GM19351 (cell line): ENCODE measurements around the gene IFI27L1.

Experiments
- ATAC-seq: cut with Tn5 transposase; IDR thresholded peaks from one replicate; pipeline ENCODE4 v1.9.1; 2021; ENCODE audit warnings: mild to moderate bottlenecking, moderate library complexity; ENCODE audit not compliant: unreplicated experiment

IFI27L1 gene

DNA sequence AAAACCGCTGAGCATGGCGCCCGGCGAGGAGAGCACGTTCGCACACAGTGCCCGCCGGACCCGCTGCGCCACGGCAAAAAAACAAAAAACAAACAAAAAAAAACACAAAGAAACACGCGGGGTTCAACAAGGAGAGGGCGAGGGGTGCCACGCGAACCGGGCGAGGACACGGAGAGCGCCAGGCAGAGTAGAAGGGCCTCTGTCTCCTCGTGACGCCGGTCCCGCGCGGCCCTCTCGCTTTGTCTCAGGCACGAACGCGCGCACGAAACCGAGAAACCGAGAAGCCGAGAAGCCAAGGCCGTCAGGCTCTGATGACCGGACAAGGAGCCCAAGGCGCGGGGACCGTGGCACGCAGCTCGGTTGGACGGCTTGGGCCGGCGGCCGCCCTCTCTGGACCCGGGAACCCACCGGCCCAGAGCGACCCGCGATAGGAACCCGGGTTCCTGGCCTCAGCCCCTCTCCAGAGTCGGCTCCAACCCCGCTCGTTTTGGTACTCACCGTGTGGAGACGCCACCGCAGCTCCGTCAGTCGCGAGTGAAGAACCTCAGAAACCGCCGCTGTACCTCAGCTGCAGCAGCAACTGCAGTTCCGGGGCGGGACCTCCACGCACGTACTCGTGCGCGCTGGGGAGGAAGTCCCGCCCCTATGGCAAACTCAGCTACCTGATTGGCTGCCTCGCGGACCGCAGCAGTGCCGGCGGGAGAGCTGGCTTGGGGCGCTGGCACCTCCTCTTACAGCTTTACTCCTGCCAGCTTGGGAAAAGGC lies at the start of gene IFI27L1, which contains the start of gene DDX24:
Gene IFI27L1, plus strand, starts transcription at position 690 of the 765 bp plus-strand sequence. CDS start 15,628 bp downstream, outside the sequence.
Gene DDX24, minus strand, starts transcription at position 582 of the 765 bp plus-strand sequence. CDS start 1,460 bp downstream, outside the sequence.
- ATAC-seq, result peak; percentile 97

GRCh38 chr14:94031883-94032279 lies 49.2 kb upstream of the IFI27L1 start:
- no peak for ATAC-seq

DNA sequence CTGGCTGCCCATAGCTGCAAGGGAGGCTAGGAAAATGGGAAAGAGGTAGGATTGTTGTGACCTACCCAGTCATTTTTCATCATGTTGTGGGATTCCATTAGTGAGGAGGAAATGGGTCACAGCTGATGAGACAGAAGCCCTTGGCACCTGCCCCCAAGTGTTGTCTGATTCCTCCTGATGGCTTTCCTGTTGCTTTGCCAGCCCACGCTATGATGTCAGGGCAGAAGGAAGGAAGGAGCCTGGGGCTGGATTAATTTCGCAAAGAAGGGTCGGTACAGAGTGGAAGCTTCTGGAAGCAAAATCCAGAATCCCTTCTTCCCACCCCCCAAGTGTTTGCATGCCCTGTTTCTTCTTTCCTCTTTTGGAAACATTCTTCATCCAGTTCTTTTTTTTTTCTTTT lies 46.2 kb upstream of the IFI27L1 start:
- no peak for ATAC-seq

GRCh38 chr14:94036313-94037167 lies 44.6 kb upstream of the IFI27L1 start:
- peak; percentile 95 for ATAC-seq

- ATAC-seq, result no peak
Measured at GRCh38 chr14:94037954-94038353, 43.2 kb upstream of the IFI27L1 start.

DNA sequence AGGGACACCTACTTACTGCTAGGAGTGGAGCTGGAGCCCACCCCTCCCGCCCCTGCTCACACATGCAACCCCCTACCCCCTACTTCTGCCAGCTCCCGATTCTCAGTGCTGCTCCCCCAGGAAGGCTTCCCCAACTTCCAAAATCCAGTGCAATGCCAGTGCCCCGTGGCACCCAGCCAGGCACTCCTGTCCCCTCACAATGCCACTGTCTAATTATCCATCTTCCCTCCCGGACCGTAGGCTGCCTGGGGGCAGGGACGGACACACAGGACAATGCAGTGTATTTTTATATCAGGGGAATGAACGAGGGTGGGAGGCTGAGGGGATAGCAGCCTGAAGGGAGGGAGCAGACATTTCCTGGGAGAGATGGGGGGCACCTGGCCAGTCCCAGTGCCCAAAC lies 42.6 kb upstream of the IFI27L1 start:
- no peak for ATAC-seq

- ATAC-seq, result no peak
Measured at GRCh38 chr14:94038921-94039629, 42.0 kb upstream of the IFI27L1 start.

- ATAC-seq, result no peak
Measured at GRCh38 chr14:94040247-94040646, 40.9 kb upstream of the IFI27L1 start.

DNA sequence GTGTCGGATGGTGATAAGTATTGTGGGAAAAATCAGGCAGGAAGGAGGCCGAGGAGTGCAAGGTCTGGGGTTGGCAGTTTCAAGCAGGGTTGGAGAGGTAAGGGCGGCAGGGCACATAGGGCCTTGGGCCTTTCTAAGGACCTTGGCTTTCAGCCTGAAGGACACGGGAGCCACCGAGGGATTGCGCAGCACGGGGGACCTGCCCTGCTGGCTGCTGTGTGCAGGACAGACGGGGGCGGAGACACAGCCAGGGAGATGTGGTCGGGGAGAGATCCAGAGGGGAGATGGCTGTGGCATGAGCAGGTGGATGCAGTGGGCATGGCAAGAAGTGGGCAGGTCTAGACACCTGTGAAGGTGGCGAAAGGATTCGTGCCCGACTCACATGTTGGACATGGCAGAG lies 40.3 kb upstream of the IFI27L1 start:
- no peak for ATAC-seq

- ATAC-seq, result no peak
Measured at GRCh38 chr14:94041551-94042346, 39.4 kb upstream of the IFI27L1 start.

DNA sequence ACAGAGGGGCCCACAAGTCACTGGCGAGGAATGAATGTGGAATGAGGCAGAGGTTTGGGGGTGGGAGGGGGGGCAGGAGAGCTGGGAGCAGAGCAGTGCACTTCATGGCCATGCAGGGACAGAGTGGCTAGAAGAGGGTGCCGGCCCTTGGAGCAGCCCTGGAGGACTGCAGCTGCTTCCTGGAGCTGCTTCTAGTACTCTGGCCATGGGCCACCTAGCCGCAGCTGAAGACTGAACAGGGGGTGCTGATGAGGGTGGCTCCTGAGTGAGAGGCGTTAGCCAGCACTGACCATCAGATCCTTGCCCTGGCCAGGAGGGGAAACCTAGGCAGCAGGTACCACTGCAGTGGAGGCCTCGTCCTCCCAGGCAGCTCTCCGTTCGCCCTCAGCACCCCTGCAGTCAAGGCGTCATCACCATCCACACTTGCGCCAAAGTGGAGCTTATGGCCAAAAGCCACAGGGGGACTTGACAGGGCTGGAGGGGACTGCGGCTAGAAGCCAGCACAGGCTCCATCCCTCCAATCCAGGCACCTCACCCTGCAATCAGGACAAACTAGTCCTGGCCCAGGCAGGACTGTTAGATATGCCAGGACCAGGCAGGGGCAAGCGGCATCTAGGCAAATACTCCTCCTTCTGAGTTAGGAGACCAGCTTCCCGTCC lies 38.5 kb upstream of the IFI27L1 start:
- no peak for ATAC-seq

- no peak for ATAC-seq
Measured at GRCh38 chr14:94043111-94043755, 37.9 kb upstream of the IFI27L1 start.

DNA sequence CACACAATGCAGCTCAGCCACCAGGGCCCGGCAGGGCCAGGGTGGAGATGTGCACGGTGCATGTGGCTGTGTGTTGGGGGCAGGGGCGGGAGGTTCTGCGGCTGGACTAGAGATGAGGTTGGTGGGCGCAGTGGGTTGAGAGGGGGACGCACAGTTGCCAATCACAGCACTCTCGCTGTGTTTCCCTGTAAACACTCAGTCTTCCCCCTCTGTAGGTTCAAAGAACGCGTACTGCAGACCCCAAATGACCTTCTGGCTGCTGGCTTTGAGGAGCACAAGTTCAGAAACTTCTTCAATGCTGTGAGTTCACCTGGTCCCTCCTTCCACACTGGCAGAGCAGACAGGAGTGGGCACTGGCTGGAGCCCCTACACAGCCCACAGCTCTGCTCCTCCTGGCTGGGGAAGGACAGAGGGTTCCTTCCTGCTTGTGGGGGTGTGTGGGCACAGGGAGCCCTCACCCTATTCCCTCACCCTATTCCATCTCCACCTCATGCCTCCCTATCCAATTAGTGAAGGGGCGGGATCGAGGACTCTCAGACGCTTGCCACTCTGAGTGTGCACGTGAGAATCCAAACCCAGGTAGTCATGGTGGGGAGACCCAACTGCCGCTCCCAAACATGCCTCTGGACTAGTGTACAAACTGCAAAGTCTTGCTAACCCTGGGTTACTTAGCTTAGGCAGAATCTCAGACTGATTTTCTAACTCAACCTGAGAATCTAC lies 37.2 kb upstream of the IFI27L1 start:
- ATAC-seq, result no peak

DNA sequence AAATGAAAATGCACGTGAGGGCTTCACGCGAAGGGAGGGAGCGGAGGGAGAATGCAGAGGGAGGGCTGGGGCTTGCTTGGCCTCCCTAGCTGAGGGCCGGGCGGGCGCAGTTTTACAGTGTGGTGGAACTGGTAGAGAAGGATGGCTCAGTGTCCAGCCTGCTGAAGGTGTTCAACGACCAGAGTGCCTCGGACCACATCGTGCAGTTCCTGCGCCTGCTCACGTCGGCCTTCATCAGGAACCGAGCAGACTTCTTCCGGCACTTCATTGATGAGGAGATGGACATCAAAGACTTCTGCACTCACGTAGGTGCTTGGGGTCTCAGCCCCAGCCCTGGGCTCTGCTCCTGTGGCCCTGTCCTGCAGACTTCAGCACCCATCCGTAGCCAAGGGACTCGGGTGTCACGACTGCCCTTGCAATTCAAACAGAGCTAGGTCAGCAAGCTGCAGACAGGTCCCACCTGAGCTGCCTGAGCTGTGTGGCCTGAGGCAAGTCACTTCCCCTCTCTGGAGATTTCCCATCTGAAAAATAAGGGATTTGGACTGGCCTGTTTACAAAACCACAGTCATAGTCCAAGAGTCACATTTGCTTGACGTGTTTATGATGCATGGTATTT lies 36.5 kb upstream of the IFI27L1 start:
- no peak for ATAC-seq

DNA sequence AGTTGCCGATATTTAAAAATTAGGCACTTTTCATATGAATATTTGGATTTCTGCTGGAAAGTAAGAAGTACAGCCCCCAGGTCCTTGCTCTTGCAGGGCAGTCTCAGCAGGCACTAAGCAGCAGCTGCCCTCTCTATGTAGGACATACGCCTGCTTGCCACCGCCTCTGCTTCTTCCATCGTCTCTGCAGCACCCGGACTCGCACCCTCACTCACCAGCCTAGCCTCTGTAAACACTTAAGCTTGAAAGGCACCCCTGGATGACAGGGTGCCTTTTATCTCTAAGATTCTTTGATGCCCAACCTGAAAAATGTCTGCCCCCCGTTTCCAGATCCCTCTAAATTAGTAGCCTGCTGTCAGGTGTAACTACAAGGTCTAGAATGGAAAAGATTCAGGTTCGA lies 36.0 kb upstream of the IFI27L1 start:
- ATAC-seq, result no peak

DNA sequence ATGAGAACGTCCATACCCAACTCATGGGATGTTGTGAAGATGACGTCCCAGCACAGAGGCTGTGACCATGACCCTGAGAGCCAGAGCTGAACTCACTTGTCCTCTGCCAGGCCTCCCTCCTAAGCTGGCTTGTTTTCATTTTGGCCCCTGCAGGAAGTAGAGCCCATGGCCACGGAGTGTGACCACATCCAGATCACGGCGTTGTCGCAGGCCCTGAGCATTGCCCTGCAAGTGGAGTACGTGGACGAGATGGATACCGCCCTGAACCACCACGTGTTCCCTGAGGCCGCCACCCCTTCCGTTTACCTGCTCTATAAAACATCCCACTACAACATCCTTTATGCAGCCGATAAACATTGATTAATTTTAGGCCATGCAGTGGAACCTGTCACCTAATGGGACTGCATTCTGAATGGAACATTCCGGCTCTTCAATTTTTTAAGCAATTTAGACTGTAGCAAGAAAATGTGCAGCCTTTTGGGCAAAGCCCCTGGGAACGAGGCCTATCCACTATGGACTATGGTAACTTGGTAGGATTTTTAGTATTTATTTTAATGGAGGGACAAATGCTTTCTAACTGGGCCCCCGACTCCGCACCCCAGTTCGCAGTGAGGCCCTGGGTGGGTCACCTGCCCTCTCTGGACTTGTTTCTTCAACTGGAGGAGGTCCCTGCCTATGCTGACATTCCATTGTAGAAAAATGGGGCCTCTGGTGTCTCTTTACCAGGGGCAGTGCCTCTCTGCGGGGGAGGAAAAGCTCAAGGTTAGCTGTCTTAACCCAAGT lies 35.4 kb upstream of the IFI27L1 start:
- no peak for ATAC-seq

DNA sequence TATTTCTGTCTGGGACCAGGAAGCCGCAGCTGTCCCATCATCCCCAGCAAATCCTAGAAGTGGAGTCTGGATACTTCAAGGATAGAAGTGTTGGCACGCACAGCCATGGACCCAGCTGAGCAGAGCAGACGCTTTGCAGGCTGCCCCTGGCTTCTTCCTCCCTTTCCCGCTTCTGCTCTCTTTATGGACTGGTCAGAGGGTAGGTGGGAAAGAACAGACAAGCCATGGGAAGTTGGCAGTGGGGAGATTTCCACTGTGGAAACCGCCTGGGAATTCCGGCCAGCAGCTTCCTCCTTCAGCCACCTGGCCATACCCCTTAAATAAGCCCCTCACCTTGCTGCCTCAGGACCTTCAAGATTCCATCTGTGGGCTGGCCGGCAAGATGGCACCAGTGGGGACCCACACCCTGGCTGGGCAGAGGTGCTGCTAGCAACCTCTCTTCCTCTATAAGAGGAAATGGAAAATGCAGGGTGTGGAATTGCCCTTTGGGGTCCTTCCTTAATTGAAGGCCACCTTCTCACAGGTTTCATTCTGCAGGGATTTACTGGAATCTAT lies 34.3 kb upstream of the IFI27L1 start:
- no peak for ATAC-seq
